GM19468 (cell line): ENCODE measurements around the gene PAXX.

Experiments used
- ATAC-seq: cut with Tn5 transposase; IDR thresholded peaks from one replicate; pipeline ENCODE4 v1.9.1; 2021; ENCODE audit warnings: mild to moderate bottlenecking, moderate library complexity, moderate number of reproducible peaks; ENCODE audit not compliant: unreplicated experiment; ENCODE audit errors: extremely low read depth

PAXX gene

DNA sequence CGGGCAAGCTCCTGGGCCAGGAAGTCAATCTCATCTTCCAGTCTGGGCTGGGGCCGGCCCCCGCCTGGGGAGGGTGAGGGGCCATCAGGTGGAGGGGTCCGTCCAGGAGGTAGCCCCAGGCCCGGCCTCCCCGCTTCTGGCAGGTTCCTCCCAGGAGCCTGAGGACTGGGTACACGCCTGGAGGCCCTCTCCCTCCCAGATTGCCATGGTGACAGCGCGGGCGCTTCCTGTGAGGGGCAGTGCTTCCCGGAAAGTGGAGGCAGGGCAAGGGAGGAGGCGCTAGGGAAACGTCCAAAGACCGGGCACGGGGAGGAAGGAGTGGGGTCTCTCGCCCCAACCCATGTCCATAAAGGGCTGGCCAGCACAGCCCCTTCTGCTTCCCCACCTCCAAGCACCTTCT is 48.9 kb downstream of the PAXX start:
- no peak for ATAC-seq

DNA sequence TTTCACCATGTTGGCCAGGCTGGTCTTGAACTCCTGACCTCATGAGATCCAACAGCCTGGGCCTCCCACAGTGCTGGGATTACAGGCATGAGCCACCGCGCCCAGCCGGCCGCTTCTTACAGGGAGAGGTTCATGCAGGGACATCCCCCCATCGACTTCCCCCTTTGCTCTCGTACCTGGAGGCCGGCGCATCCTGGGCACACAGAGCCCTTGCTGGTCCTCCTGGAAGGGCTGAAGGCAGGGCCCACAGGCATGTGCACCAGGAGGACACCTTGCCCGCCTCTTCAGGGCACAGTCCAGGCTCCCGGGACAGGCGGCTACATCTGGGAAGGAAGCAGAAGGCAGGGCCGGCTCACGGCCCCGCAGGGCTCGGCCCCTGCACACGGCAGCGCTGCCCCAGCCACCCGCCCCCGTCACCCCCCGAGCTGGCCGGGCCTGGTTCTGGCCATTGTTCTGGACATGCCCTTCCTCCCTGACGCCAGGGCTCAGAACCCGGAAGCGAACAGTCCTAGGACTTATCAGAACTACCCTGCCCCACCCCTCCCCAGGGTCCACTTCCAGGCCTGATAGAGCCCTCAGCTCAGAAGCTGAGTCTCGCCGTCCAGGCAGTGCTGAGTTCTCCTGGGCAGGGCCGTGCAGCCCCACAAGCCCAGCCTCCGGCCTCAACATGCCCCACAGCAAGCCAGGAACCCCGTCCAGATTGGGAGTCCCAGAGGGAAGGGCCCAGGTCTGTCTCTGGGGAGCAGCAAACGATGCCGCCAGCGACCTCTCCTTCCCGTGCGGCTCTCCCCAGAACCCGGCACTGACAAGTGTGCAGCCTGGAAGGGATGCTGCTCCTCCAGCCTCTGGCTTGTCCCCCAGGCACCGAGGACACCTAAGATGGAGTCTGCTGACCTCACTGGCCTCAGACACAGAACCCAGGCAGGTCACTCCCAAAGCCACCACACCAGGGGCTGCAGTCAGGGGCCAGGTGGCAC is 50.8 kb downstream of the PAXX start:
- ATAC-seq = no peak
